SJCRH30 (cell line): ENCODE measurements around the gene DCAF10. TPM values are rescaled to one million over a fixed set of nuclear protein-coding genes. Genes with fewer than 3 reads are reported as not detected.
"Not testable (repeated sequence)": the region's sequence is repeated elsewhere in the genome, so short reads cannot be mapped to it uniquely, and the experiment has no call there.

Experiments
- DNase-seq, 2 experiments: peaks; one replicate each; pipeline ENCODE4 v3.0.0-alpha.2; 2015 to 2020
- H3K27ac ChIP-seq: fragments of 250-450 bp; sonication (Bioruptor Pico); 2 replicates; pipeline ENCODE4 v1.5.1; 2020; ENCODE audit warnings: mild to moderate bottlenecking, moderate library complexity
- H3K27me3 ChIP-seq: fragments of 250-450 bp; sonication (Bioruptor Pico); 2 replicates; pipeline ENCODE4 v1.5.1; 2020; ENCODE audit warnings: mild to moderate bottlenecking, moderate library complexity
- H3K36me3 ChIP-seq: fragments of 250-450 bp; sonication (Bioruptor Pico); 2 replicates; pipeline ENCODE4 v1.5.1; 2020; ENCODE audit warnings: mild to moderate bottlenecking, moderate library complexity
- H3K4me1 ChIP-seq: fragments of 250-450 bp; sonication (Bioruptor Pico); 2 replicates; pipeline ENCODE4 v1.5.1; 2020; ENCODE audit warnings: mild to moderate bottlenecking, moderate library complexity
- H3K4me3 ChIP-seq: fragments of 250-450 bp; sonication (Bioruptor Pico); 2 replicates; pipeline ENCODE4 v1.5.1; 2020; ENCODE audit warnings: mild to moderate bottlenecking, moderate library complexity
- H3K9me3 ChIP-seq: fragments of 250-450 bp; sonication (Bioruptor Pico); replicated peaks from 2 replicates; pipeline ENCODE4 v1.5.1; 2020; ENCODE audit warnings: mild to moderate bottlenecking, moderate library complexity
- total RNA-seq: library from RNA; depleted of rRNA; stranded (reverse); fragments of >200 nt; shearing (Covaris generic); gene quantifications from 2 replicates; pipeline ENCODE4 v1.2.3, GENCODE V29; 2014

DCAF10 gene
- total RNA-seq, 1 experiment from 2014 or later = 15.7 TPM

- DNase-seq = no peak
Observed at GRCh38 chr9:37904445-37905130, 104.0 kb downstream of the DCAF10 start.

GRCh38 chr9:37905131-37905505 lies 104.5 kb downstream of the DCAF10 start:
- Histone ChIP-seq H3K4me3 (peak overlapping the region; percentile 69), H3K9me3 (no peaks in the 10 kb centered on the region), H3K36me3 (no peaks in the 10 kb centered on the region), H3K27me3 (no peaks in the 10 kb centered on the region), H3K4me1 (peaks cover 15% of the 10 kb centered on the region), H3K27ac (no peak overlapping the region)
- no peak for DNase-seq

More at GRCh38 chr9:37904445-37905130, 104.0 kb downstream of the DCAF10 start:
- no peaks in the 10 kb centered on the region for H3K27me3 ChIP-seq
- H3K4me3 ChIP-seq = peak overlapping the region; percentile 69
- peaks cover 15% of the 10 kb centered on the region for H3K4me1 ChIP-seq
- H3K36me3 ChIP-seq = no peaks in the 10 kb centered on the region
- no peaks in the 10 kb centered on the region for H3K9me3 ChIP-seq
- peak overlapping the region; percentile 50 for H3K27ac ChIP-seq

- H3K27ac ChIP-seq = no peak overlapping the region
- no peaks in the 10 kb centered on the region for H3K9me3 ChIP-seq
- no peaks in the 10 kb centered on the region for H3K27me3 ChIP-seq
- no peak overlapping the region for H3K4me3 ChIP-seq
- no peaks in the 10 kb centered on the region for H3K36me3 ChIP-seq
- peaks cover 15% of the 10 kb centered on the region for H3K4me1 ChIP-seq
- DNase-seq = no peak
Observed at GRCh38 chr9:37905776-37906175, 105.2 kb downstream of the DCAF10 start.

GRCh38 chr9:37906312-37907239 lies 106.0 kb downstream of the DCAF10 start:
- no peak for DNase-seq
- Histone ChIP-seq H3K4me3 (no peak overlapping the region), H3K9me3 (no peaks in the 10 kb centered on the region), H3K27me3 (no peaks in the 10 kb centered on the region), H3K27ac (no peak overlapping the region), H3K36me3 (no peaks in the 10 kb centered on the region), H3K4me1 (peaks cover 20% of the 10 kb centered on the region)

- H3K27me3 ChIP-seq = no peaks in the 10 kb centered on the region
- no peak overlapping the region for H3K4me3 ChIP-seq
- no peak for DNase-seq
- no peak overlapping the region for H3K27ac ChIP-seq
- H3K4me1 ChIP-seq = peaks cover 17% of the 10 kb centered on the region; the same call in 1 of the 2 replicates
- no peaks in the 10 kb centered on the region for H3K36me3 ChIP-seq
- no peaks in the 10 kb centered on the region for H3K9me3 ChIP-seq
Observed at GRCh38 chr9:37908283-37908682, 107.7 kb downstream of the DCAF10 start.

GRCh38 chr9:37908698-37909186 lies 108.1 kb downstream of the DCAF10 start:
- DNase-seq = no peak
- Histone ChIP-seq H3K4me1 (peaks cover 17% of the 10 kb centered on the region; the same call in 1 of the 2 replicates), H3K36me3 (no peaks in the 10 kb centered on the region), H3K27ac (no peak overlapping the region), H3K9me3 (no peaks in the 10 kb centered on the region), H3K4me3 (no peak overlapping the region), H3K27me3 (no peaks in the 10 kb centered on the region)

GRCh38 chr9:37909326-37909725 lies 108.7 kb downstream of the DCAF10 start:
- no peaks in the 10 kb centered on the region for H3K27me3 ChIP-seq

GRCh38 chr9:37909836-37910235 lies 109.2 kb downstream of the DCAF10 start:
- H3K36me3 ChIP-seq, H3K4me3 ChIP-seq, H3K27ac ChIP-seq, DNase-seq, H3K9me3 ChIP-seq, H3K27me3 ChIP-seq: not testable (repeated sequence)
- peaks cover 17% of the 10 kb centered on the region; the same call in 1 of the 2 replicates for H3K4me1 ChIP-seq

More at GRCh38 chr9:37909326-37909725, 108.7 kb downstream of the DCAF10 start:
- DNase-seq = no peak
- H3K36me3 ChIP-seq = no peaks in the 10 kb centered on the region
- H3K4me1 ChIP-seq = peaks cover 17% of the 10 kb centered on the region; the same call in 1 of the 2 replicates
- H3K4me3 ChIP-seq = no peak overlapping the region
- H3K9me3 ChIP-seq = no peaks in the 10 kb centered on the region
- H3K27ac ChIP-seq = no peak overlapping the region

- Histone ChIP-seq H3K4me1 (peaks cover 13% of the 10 kb centered on the region; the same call in 1 of the 2 replicates), H3K9me3 (no peaks in the 10 kb centered on the region), H3K27ac (no peak overlapping the region), H3K27me3 (no peaks in the 10 kb centered on the region), H3K36me3 (no peaks in the 10 kb centered on the region), H3K4me3 (no peak overlapping the region)
- no peak for DNase-seq
Observed at GRCh38 chr9:37910271-37910670, 109.7 kb downstream of the DCAF10 start.

GRCh38 chr9:37911271-37911681 lies 110.7 kb downstream of the DCAF10 start:
- no peak overlapping the region for H3K27ac ChIP-seq
- peaks cover 8% of the 10 kb centered on the region; the same call in 1 of the 2 replicates for H3K4me1 ChIP-seq
- no peaks in the 10 kb centered on the region for H3K27me3 ChIP-seq
- no peak overlapping the region for H3K4me3 ChIP-seq
- H3K36me3 ChIP-seq = no peaks in the 10 kb centered on the region
- peak in 1 of 2 experiments; percentile 55 for DNase-seq
- no peaks in the 10 kb centered on the region for H3K9me3 ChIP-seq

- no peak overlapping the region for H3K4me3 ChIP-seq
- no peaks in the 10 kb centered on the region for H3K36me3 ChIP-seq
- peaks cover 8% of the 10 kb centered on the region; the same call in 1 of the 2 replicates for H3K4me1 ChIP-seq
- no peaks in the 10 kb centered on the region for H3K9me3 ChIP-seq
- peak; percentile 82 to 93 for DNase-seq
- no peak overlapping the region for H3K27ac ChIP-seq
- H3K27me3 ChIP-seq = no peaks in the 10 kb centered on the region
Observed at GRCh38 chr9:37913480-37914153, 113.0 kb downstream of the DCAF10 start.

GRCh38 chr9:37914154-37914551 lies 113.6 kb downstream of the DCAF10 start:
- no peak overlapping the region for H3K27ac ChIP-seq
- no peak for DNase-seq
- H3K9me3 ChIP-seq = no peaks in the 10 kb centered on the region
- H3K4me3 ChIP-seq = no peak overlapping the region
- no peaks in the 10 kb centered on the region for H3K27me3 ChIP-seq
- H3K4me1 ChIP-seq = peaks cover 8% of the 10 kb centered on the region; the same call in 1 of the 2 replicates
- H3K36me3 ChIP-seq = no peaks in the 10 kb centered on the region

- peak in 1 of 2 experiments; percentile 24 for DNase-seq
- Histone ChIP-seq H3K27me3 (no peaks in the 10 kb centered on the region), H3K27ac (no peak overlapping the region), H3K4me3 (no peak overlapping the region), H3K9me3 (no peaks in the 10 kb centered on the region), H3K4me1 (peaks cover 8% of the 10 kb centered on the region; the same call in 1 of the 2 replicates), H3K36me3 (no peaks in the 10 kb centered on the region)
Observed at GRCh38 chr9:37914701-37915358, 114.2 kb downstream of the DCAF10 start.

GRCh38 chr9:37915911-37916470 lies 115.4 kb downstream of the DCAF10 start:
- no peak for DNase-seq
- Histone ChIP-seq H3K4me3 (no peak overlapping the region), H3K27ac (no peak overlapping the region), H3K4me1 (peaks cover 8% of the 10 kb centered on the region; the same call in 1 of the 2 replicates), H3K9me3 (no peaks in the 10 kb centered on the region), H3K27me3 (no peaks in the 10 kb centered on the region), H3K36me3 (no peaks in the 10 kb centered on the region)
